Measurements from ENCODE around the gene NUP133.

DNA sequence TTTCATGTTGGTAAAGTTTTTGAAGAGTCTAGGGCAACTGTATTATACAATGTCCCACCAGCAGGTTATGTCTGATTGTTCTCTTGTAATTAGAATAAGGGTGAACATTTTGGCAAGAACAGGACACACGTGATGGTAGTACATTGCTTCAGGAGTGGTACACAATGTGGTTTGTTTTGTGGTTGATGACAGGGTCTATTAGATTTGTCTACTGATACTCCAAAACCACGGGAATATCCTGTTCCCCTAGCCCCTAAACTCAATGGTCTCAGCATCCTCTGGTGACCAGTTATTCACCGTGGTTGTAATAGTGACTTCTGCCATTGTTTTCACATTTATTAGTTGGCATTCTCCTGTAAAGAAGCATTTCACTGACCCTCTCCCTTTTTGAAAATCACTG lies 52.1 kb downstream of the NUP133 start:
- TF ChIP-seq POLR2A (IDR thresholded peaks at IDR 0.05; ENCODE audit: low read length) = no peak
- TF ChIP-seq GATA1 (IDR thresholded peaks at IDR 0.05; ENCODE audit: low read depth, low read length) = no peak
